T-cell (primary cell): ENCODE measurements around the gene COA1. TPM values are rescaled to one million over a fixed set of nuclear protein-coding genes. Genes with fewer than 3 reads are reported as not detected.
A peak's percentile ranks its signal among the peaks of the same experiment; 100 is the strongest.

Experiments
- ATAC-seq, 4 experiments: fragments of 200-7000 bp in 3 of 4; fragments of 150-1000 bp in 1 of 4; cut with Tn5 transposase; replicated peaks in 1 of 4; 1 replicate in 3 of 4; 2 replicates in 1 of 4; pipeline ENCODE4 v1.10.0; 2021; ENCODE audit warnings: moderate library complexity in 3 of 4, mild to moderate bottlenecking in 2 of 4, moderate number of reproducible peaks in 1 of 4
- CTCF ChIA-PET, 2 donors: fragments of 300-600 bp; sonication (Branson Sonifier 250); formaldehyde crosslinking; loops; one replicate each; lab custom pipeline; 2022; ENCODE audit warnings: antibody characterized with exemption in 2 of 2; lab: Charles Lee
- POLR2A ChIA-PET, 2 donors: fragments of 300-600 bp; sonication (Branson Sonifier 250); formaldehyde crosslinking; loops; one replicate each; lab custom pipeline; 2022; ENCODE audit warnings: antibody characterized with exemption in 2 of 2; lab: Charles Lee
- DNase-seq, 35 experiments: peaks; one replicate each; pipeline versions ENCODE4 v3.0.0 to v3.0.0-alpha.2; 2013 to 2023
- H3K27ac ChIP-seq: one replicate; pipeline ENCODE4 v1.5.1; 2013; ENCODE audit warnings: low read length
- H3K27me3 ChIP-seq, 2 experiments: replicated peaks in 1 of 2; 1 replicate in 1 of 2; 2 replicates in 1 of 2; pipeline versions ENCODE4 v1.6.1 to v1.7.0; 2013; ENCODE audit warnings: low read length in 1 of 2, mixed read lengths in 1 of 2; ENCODE audit not compliant: control insufficient read depth in 2 of 2, insufficient read depth in 2 of 2; ENCODE audit errors: extremely low read depth in 1 of 2
- H3K36me3 ChIP-seq, 2 donors: 1 replicate in 1 of 2; 2 replicates in 1 of 2; pipeline versions ENCODE4 v1.6.1 to v1.7.0; 2013; ENCODE audit warnings: low read length in 1 of 2; ENCODE audit not compliant: control insufficient read depth in 2 of 2, insufficient read depth in 1 of 2; ENCODE audit errors: extremely low read depth in 1 of 2
- H3K4me1 ChIP-seq, 2 experiments: 1 replicate in 1 of 2; 2 replicates in 1 of 2; pipeline versions ENCODE4 v1.6.1 to v1.7.0; 2013; ENCODE audit warnings: low read length in 2 of 2, mixed read lengths in 1 of 2; ENCODE audit not compliant: insufficient read depth in 2 of 2, control insufficient read depth in 1 of 2; ENCODE audit errors: extremely low read depth in 1 of 2
- H3K4me3 ChIP-seq, 2 donors: 1 replicate in 1 of 2; 2 replicates in 1 of 2; pipeline versions ENCODE4 v1.5.1 to v1.7.0; 2013; ENCODE audit warnings: mild to moderate bottlenecking in 2 of 2, low read length in 1 of 2, moderate library complexity in 1 of 2; ENCODE audit not compliant: control insufficient read depth in 1 of 2; ENCODE audit errors: extremely low read depth in 1 of 2
- H3K9me3 ChIP-seq: 2 replicates; pipeline ENCODE4 v1.7.0; 2013
- H3K27ac Mint-ChIP-seq, 2 donors: one replicate each; pipeline ENCODE4 v1.8.0; 2020 to 2021; ENCODE audit warnings: mild to moderate bottlenecking in 2 of 2, mixed read lengths in 2 of 2
- H3K27me3 Mint-ChIP-seq, 2 donors: one replicate each; pipeline ENCODE4 v1.8.0; 2021 to 2022; ENCODE audit warnings: mixed read lengths in 2 of 2
- H3K36me3 Mint-ChIP-seq: one replicate; pipeline ENCODE4 v1.8.0; 2021; ENCODE audit warnings: mixed read lengths
- H3K4me1 Mint-ChIP-seq, 3 donors: one replicate each; pipeline ENCODE4 v1.8.0; 2020 to 2022; ENCODE audit warnings: mixed read lengths in 3 of 3, mild to moderate bottlenecking in 1 of 3
- H3K4me3 Mint-ChIP-seq, 3 donors: one replicate each; pipeline ENCODE4 v1.8.0; 2020 to 2022; ENCODE audit warnings: mild to moderate bottlenecking in 3 of 3, mixed read lengths in 3 of 3, moderate library complexity in 3 of 3
- H3K9me3 Mint-ChIP-seq, 3 donors: one replicate each; pipeline ENCODE4 v1.8.0; 2020 to 2022; ENCODE audit warnings: mixed read lengths in 3 of 3
- WGBS: methylation state at CpG from one replicate; pipeline ENCODE4 v1.1.5; 2013; ENCODE audit warnings: missing lambda C conversion rate; ENCODE audit not compliant: insufficient coverage; 5-methylcytosine and 5-hydroxymethylcytosine counted together
- total RNA-seq, 35 experiments: library from RNA in 6 of 35; stranded (reverse) in 6 of 35; fragments of 120-200 nt in 1 of 35; gene quantifications; one replicate each; pipeline versions ENCODE4 v1.2.1 to v1.2.4 and lab custom pipeline; 2013 to 2026

The COA1 gene
- total RNA-seq, 5 donors from 2014 or later (not counting 1 experiment from before 2014, with no cell fraction given), result 49.6 to 92.1 (median 67.8) TPM

DNA sequence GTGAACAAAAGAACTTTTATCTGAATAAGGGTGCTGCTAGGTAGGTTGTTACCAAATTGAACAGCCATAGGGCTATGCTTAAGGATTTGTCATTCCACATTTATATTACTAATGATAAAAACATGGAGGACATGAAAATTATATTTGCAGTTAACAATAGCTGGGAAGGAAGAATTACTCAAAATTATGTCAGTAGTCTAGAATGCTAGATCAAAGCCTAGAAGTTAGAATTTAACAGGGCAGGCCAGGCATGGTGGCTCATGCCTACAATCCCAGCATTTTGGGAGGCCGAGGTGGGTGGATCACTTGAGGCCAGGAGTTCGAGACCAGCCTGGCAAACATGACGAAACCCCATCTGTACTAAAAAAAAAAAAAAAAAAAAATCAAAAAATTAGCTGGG lies 137.0 kb downstream of the COA1 start:
- CTCF ChIA-PET, result interaction anchor here (0.7 to 3.2 kb wide), 4 partner anchors 10 to 107 kb away, joined by 3 to 14 read pairs (median 8); partner anchors contain the start of gene STK17A (in 1 of the 2)
- Histone ChIP-seq H3K27ac (peak overlapping the region; percentile 95), H3K4me3 (peak overlapping the region in 1 of 2 donors; percentile 54), H3K4me1 (peaks cover 53 to 76% of the 10 kb centered on the region in 2 experiments), H3K36me3 (peaks cover 0 to 28% of the 10 kb centered on the region in 2 donors), H3K27me3 (no peaks in the 10 kb centered on the region), H3K9me3 (no peaks in the 10 kb centered on the region)
- Mint-ChIP-seq H3K36me3 (peaks cover 22% of the 10 kb centered on the region), H3K27me3 (no peaks in the 10 kb centered on the region), H3K4me3 (peak overlapping the region; percentile 62 to 96 (median 69)), H3K27ac (peak overlapping the region; percentile 80 to 86), H3K9me3 (no peaks in the 10 kb centered on the region), H3K4me1 (peaks cover 85 to 86% (median 86%) of the 10 kb centered on the region in 3 donors)
- no peak for ATAC-seq
- WGBS, result no CpG with 5 or more reads among the region's 3 CpGs
- POLR2A ChIA-PET, result interaction anchor here (0.6 to 1.0 kb wide), 11 partner anchors 10 to 203 kb away, joined by 3 to 9 read pairs (median 4); partner anchors contain the start of gene STK17A (in 1 of the 2)
- no peak for DNase-seq

DNA sequence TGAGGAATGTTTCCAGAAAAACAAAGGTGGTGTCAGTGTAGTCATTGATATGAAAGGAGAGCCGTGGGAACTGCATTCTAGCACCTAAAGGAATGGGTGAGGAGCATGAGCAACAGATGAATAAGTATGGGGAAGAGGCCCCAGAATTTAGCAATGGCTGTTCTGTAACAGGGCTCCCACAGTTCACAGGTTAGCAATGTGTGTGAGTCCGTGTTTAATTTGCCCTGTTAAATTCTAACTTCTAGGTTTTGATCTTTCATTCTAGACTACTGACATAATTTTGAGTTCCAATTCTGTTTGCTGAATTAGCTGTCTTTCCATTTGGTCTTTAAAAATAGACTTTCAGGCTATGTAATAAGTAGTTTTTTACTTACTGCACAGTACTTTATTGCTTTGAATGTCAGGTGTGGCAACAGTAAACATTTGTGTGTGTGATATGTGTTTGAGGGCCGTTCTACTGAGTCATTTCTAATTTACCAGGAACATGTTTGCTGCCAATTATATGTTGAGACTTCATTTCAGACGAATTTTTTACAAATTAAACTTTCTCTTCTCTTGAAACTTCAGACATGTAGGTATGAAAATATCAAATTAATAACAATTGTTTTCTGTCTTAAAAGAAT lies 137.7 kb downstream of the COA1 start:
- whole genome bisulfite sequencing, result 10% methylated on average over 1 of the region's 4 CpGs
- Histone ChIP-seq H3K4me3 (no peak overlapping the region), H3K36me3 (peaks cover 0 to 21% of the 10 kb centered on the region in 2 donors), H3K9me3 (no peaks in the 10 kb centered on the region), H3K4me1 (peaks cover 51 to 78% of the 10 kb centered on the region in 2 experiments), H3K27ac (peak overlapping the region; percentile 95), H3K27me3 (no peaks in the 10 kb centered on the region)
- Mint-ChIP-seq H3K36me3 (peaks cover 19% of the 10 kb centered on the region), H3K4me1 (peaks cover 86 to 90% (median 87%) of the 10 kb centered on the region in 3 donors), H3K27ac (peak overlapping the region; percentile 80 to 86), H3K9me3 (no peaks in the 10 kb centered on the region), H3K4me3 (peak overlapping the region; percentile 62 to 96 (median 69)), H3K27me3 (no peaks in the 10 kb centered on the region)
- ChIA-PET POLR2A (interaction anchor here (0.6 to 1.5 kb wide), 7 partner anchors 9 to 112 kb away, joined by 3 to 9 read pairs (median 5); partner anchors contain the start of gene STK17A (in 1 of the 2)), CTCF (interaction anchor here in 1 of 2 donors (0.5 to 3.2 kb wide), 7 partner anchors 9 to 123 kb away, joined by 3 to 14 read pairs (median 3); partner anchors contain the start of gene STK17A)
- ATAC-seq (no peak), DNase-seq (no peak)

DNA sequence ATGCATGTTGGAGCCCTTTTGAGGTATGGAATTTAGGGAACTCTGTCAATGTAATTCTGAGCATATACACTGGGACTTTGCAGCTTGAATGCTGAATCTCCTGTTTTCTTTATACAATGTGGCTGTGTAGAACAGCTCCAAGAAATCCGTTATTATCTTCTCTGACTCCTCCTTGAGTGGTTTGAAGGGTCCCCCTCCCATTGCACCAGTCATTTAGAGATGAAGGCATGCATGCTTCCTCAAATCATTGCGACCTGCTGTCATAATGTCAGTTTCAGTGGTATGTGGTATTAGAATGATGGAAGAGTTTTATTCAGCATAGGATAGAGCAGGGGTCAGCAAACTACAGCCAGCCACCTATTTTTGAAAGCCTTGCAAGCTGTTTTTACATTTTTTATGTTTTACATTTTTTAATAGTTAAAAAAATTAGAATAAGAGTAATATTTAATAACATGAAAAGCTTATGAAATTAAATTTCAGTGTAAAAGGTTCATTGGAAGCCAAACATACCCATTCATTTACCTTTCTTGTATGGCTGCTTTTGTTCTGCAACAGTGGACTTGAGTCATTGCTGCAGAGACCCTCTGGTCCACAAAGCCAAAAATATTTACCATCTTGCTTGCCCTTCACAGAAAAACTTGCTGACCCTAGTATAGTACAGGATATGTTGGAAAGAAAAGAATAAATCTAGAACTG lies 138.3 kb downstream of the COA1 start:
- no peak for ATAC-seq
- Histone ChIP-seq H3K27me3 (no peaks in the 10 kb centered on the region), H3K36me3 (peaks cover 0 to 16% of the 10 kb centered on the region in 2 donors), H3K9me3 (no peaks in the 10 kb centered on the region), H3K4me3 (no peak overlapping the region), H3K4me1 (peaks cover 46 to 79% of the 10 kb centered on the region in 2 experiments), H3K27ac (peak overlapping the region; percentile 95)
- POLR2A ChIA-PET, result interaction anchor here (0.6 to 1.5 kb wide), 7 partner anchors 8 to 1697 kb away, joined by 3 to 8 read pairs (median 4); partner anchors contain the start of gene STK17A (in 1 of the 2)
- Mint-ChIP-seq H3K4me1 (peaks cover 83 to 89% (median 84%) of the 10 kb centered on the region in 3 donors), H3K9me3 (no peaks in the 10 kb centered on the region), H3K27me3 (no peaks in the 10 kb centered on the region), H3K4me3 (peak overlapping the region; percentile 62 to 96 (median 69)), H3K27ac (peak overlapping the region; percentile 80 to 86), H3K36me3 (peaks cover 18% of the 10 kb centered on the region)
- CTCF ChIA-PET, result interaction anchor here (0.5 to 3.2 kb wide), 8 partner anchors 8 to 140 kb away, joined by 3 to 14 read pairs (median 3); partner anchors contain the start of gene STK17A (in 1 of the 2)
- DNase-seq, result no peak
- no CpG with 5 or more reads among the region's 2 CpGs for WGBS

DNA sequence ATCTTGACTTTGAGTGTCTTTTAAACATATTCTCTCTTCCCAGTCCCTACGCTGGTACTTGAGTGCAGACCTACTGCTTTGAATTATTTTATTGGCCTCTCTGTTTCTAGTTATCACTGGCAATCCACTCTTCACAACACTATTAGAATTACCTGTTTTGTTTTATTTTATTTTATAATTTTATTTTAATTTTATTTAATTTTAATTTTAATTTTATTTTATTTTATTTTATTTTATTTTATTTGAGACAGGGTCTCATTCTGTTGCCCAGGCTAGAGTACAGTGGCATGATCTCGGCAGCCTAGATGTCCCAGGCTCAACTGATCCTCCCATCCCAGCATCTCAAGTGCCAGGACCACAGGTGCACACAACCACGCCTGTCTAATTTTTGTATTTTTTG lies 139.6 kb downstream of the COA1 start:
- peak overlapping the region; percentile 63 to 98 (median 96) for H3K4me3 Mint-ChIP-seq
- ATAC-seq, result no peak
- Histone ChIP-seq H3K36me3 (peaks cover 0 to 12% of the 10 kb centered on the region in 2 donors), H3K4me3 (no peak overlapping the region), H3K4me1 (peaks cover 41 to 72% of the 10 kb centered on the region in 2 experiments), H3K9me3 (no peaks in the 10 kb centered on the region), H3K27ac (peak overlapping the region; percentile 95), H3K27me3 (no peaks in the 10 kb centered on the region)
- peaks cover 72 to 88% (median 78%) of the 10 kb centered on the region in 3 donors for H3K4me1 Mint-ChIP-seq
- H3K36me3 Mint-ChIP-seq, result peaks cover 13% of the 10 kb centered on the region
- no peaks in the 10 kb centered on the region for H3K9me3 Mint-ChIP-seq
- H3K27me3 Mint-ChIP-seq, result no peaks in the 10 kb centered on the region
- H3K27ac Mint-ChIP-seq, result peak overlapping the region; percentile 85 to 87
- POLR2A ChIA-PET, result no interaction called here
- WGBS, result no CpG with 5 or more reads among the region's 3 CpGs
- no peak for DNase-seq
- CTCF ChIA-PET, result interaction anchor here (0.9 to 1.6 kb wide), 2 partner anchors 36 to 109 kb away, joined by 3 read pairs; no protein-coding TSS in a partner anchor

Other genes starting within 250 kb of the COA1 start
- 100 to 1,000 TPM; 101 to 120 (median 117) TPM for gene STK17A, start 146.4 kb downstream of the COA1 start, total RNA-seq
- 10 to 100 TPM; 14.1 to 21.3 (median 17.3) TPM for gene BLVRA, start 29.2 kb upstream of the COA1 start, total RNA-seq
- gene MRPS24, start 140.0 kb upstream of the COA1 start, total RNA-seq, result 10 to 100 TPM; 44.6 to 71.6 (median 58.4) TPM
- 10 to 100 TPM; 22.3 to 35.2 (median 33.6) TPM for gene URGCP, start 177.1 kb upstream of the COA1 start, total RNA-seq
- gene UBE2D4, start 196.9 kb upstream of the COA1 start, total RNA-seq, result 10 to 100 TPM in 3 of 5 donors, 1 to 10 TPM in 2; 6.7 to 12.8 (median 10.4) TPM